ENCODE data around the gene TUBB8. TPM values are rescaled to one million over a fixed set of nuclear protein-coding genes. Genes with fewer than 3 reads are reported as not detected.
"Not testable (repeated sequence)": the region's sequence is repeated elsewhere in the genome, so short reads cannot be mapped to it uniquely, and the experiment has no call there.

The TUBB8 gene
- total RNA-seq, 1 donor from 2014 or later = 0.46 TPM

GRCh38 chr10:10261-10971, 38.7 kb downstream of the TUBB8 start:
- not testable (repeated sequence) for H3K9me3 Mint-ChIP-seq; H3K27ac Mint-ChIP-seq; H3K4me1 Mint-ChIP-seq (ENCODE audit: unreplicated experiment); H3K27me3 Mint-ChIP-seq; H3K4me3 Mint-ChIP-seq; H3K36me3 Mint-ChIP-seq; DNase-seq (ENCODE audit: extremely low spot score, unreplicated experiment)

Other genes with a start within 250 kb of the TUBB8 start
- 47.5 and 58.7 TPM in 2 replicates for gene ZMYND11, start 86.2 kb upstream of the TUBB8 start, total RNA-seq (ENCODE audit: low replicate concordance)

All from type B pancreatic cell (in vitro differentiated cells).